CD4-positive, alpha-beta memory T cell (primary cell): Measurements from ENCODE around the gene RNF152. TPM values are rescaled to one million over a fixed set of nuclear protein-coding genes. Genes with fewer than 3 reads are reported as not detected.

Experiments
- CTCF ChIA-PET: fragments of 350-600 bp; sonication (Branson Sonifier 250); formaldehyde crosslinking; loops from one replicate; lab custom pipeline; 2021; ENCODE audit warnings: inconsistent platforms; ENCODE audit not compliant: partially characterized antibody; lab: Charles Lee
- POLR2A ChIA-PET: fragments of 350-600 bp; sonication (Branson Sonifier 250); formaldehyde crosslinking; loops from one replicate; lab custom pipeline; 2021; ENCODE audit not compliant: partially characterized antibody; lab: Charles Lee
- DNase-seq, 5 donors: peaks; one replicate each; pipeline versions ENCODE4 v3.0.0 to v3.0.0-alpha.2; 2020 to 2022; ENCODE audit warnings: mixed read lengths in 1 of 5
- H3K27ac ChIP-seq: one replicate; pipeline ENCODE4 v1.7.0; 2013; ENCODE audit warnings: low read depth, low read length
- H3K27me3 ChIP-seq: 2 replicates; pipeline ENCODE4 v1.7.0; 2013; ENCODE audit warnings: mild to moderate bottlenecking, low read length, moderate library complexity; ENCODE audit not compliant: insufficient read depth
- H3K36me3 ChIP-seq: 2 replicates; pipeline ENCODE4 v1.7.0; 2013; ENCODE audit warnings: mild to moderate bottlenecking, low read length, moderate library complexity; ENCODE audit not compliant: insufficient read depth
- H3K4me1 ChIP-seq: 2 replicates; pipeline ENCODE4 v1.7.0; 2013; ENCODE audit warnings: mild to moderate bottlenecking, low read length, moderate library complexity; ENCODE audit not compliant: insufficient read depth
- H3K4me3 ChIP-seq, 2 donors: one replicate each; pipeline ENCODE4 v1.7.0; 2013; ENCODE audit warnings: low read length in 2 of 2, mild to moderate bottlenecking in 1 of 2
- H3K9me3 ChIP-seq, 2 donors: one replicate each; pipeline ENCODE4 v1.7.0; 2013; ENCODE audit warnings: low read length in 2 of 2, control low read depth in 1 of 2; ENCODE audit not compliant: control insufficient read depth in 1 of 2
- H3K27ac Mint-ChIP-seq, 7 donors: one replicate each; pipeline ENCODE4 v1.8.0; 2020 to 2021; ENCODE audit warnings: mixed read lengths in 7 of 7, mild to moderate bottlenecking in 6 of 7, inconsistent platforms in 3 of 7, moderate library complexity in 3 of 7
- H3K27me3 Mint-ChIP-seq, 2 donors: one replicate each; pipeline ENCODE4 v1.8.0; 2020 to 2021; ENCODE audit warnings: mixed read lengths in 2 of 2
- H3K36me3 Mint-ChIP-seq, 2 donors: one replicate each; pipeline ENCODE4 v1.8.0; 2020 to 2021; ENCODE audit warnings: mixed read lengths in 2 of 2, inconsistent platforms in 1 of 2, mild to moderate bottlenecking in 1 of 2
- H3K4me1 Mint-ChIP-seq, 4 donors: one replicate each; pipeline ENCODE4 v1.8.0; 2020 to 2021; ENCODE audit warnings: mixed read lengths in 4 of 4, mild to moderate bottlenecking in 1 of 4
- H3K4me3 Mint-ChIP-seq, 8 donors: one replicate each; pipeline ENCODE4 v1.8.0; 2020 to 2021; ENCODE audit warnings: mixed read lengths in 8 of 8, mild to moderate bottlenecking in 7 of 8, moderate library complexity in 6 of 8, inconsistent platforms in 3 of 8
- H3K9me3 Mint-ChIP-seq, 8 donors: one replicate each; pipeline ENCODE4 v1.8.0; 2020 to 2021; ENCODE audit warnings: mixed read lengths in 8 of 8, mild to moderate bottlenecking in 5 of 8, inconsistent platforms in 3 of 8, moderate library complexity in 1 of 8
- intact Hi-C: fragments of 100-400 bp; cut with micrococcal nuclease; formaldehyde crosslinking; loops from one replicate; pipeline ENCODE4 v1.15.1; 2023
- polyA plus RNA-seq, 2 donors: library from polyadenylated mRNA; unstranded; fragments of 300-500 nt; fragmentation: Illumina TruSeq; gene quantifications; one replicate each; pipeline ENCODE4 v1.2.3, GENCODE V29; 2021
- total RNA-seq, 2 experiments: library from RNA; stranded (reverse); gene quantifications; one replicate each; pipeline ENCODE4 v1.2.3, GENCODE V29; 2021

RNF152 gene
- total and polyA plus RNA-seq, 4 experiments from 2014 or later = 0.06 to 0.20 TPM; not detected in 2

DNA sequence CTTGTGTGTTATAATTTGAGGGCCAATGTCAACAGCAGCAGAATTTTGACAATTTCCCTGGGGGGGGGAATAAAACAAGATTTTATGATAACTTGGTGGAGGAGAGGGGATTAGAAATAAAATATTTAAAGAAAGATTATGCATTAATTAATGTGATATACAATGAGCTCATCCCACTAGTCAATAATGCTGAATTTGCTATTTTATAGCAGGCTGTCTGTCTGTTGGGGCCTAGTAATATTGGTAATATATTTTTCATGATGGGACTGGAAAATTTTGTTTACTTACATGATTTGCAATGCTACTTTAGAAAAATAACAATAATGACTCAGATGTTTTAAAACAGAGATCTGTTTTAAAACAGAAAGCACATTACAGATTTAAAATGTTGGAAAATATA, 118.0 kb downstream of the RNF152 start:
- Histone ChIP-seq H3K4me1 (no peaks in the 10 kb centered on the region), H3K27ac (no peak overlapping the region), H3K9me3 (no peaks in the 10 kb centered on the region), H3K36me3 (no peaks in the 10 kb centered on the region), H3K27me3 (no peaks in the 10 kb centered on the region), H3K4me3 (no peak overlapping the region)
- Mint-ChIP-seq H3K4me3 (no peak overlapping the region), H3K9me3 (peaks cover 0 to 25% (median 21%) of the 10 kb centered on the region in 8 donors), H3K4me1 (no peaks in the 10 kb centered on the region), H3K27ac (no peak overlapping the region), H3K27me3 (peaks cover 0 to 4% of the 10 kb centered on the region in 2 donors), H3K36me3 (no peaks in the 10 kb centered on the region)
- no peak for DNase-seq
- intact Hi-C loops = no loop called here
- POLR2A ChIA-PET = no interaction called here
- CTCF ChIA-PET = interaction anchor here (1.1 to 1.4 kb wide), 2 partner anchors 17 to 47 kb away, joined by 3 read pairs; no protein-coding TSS in a partner anchor

DNA sequence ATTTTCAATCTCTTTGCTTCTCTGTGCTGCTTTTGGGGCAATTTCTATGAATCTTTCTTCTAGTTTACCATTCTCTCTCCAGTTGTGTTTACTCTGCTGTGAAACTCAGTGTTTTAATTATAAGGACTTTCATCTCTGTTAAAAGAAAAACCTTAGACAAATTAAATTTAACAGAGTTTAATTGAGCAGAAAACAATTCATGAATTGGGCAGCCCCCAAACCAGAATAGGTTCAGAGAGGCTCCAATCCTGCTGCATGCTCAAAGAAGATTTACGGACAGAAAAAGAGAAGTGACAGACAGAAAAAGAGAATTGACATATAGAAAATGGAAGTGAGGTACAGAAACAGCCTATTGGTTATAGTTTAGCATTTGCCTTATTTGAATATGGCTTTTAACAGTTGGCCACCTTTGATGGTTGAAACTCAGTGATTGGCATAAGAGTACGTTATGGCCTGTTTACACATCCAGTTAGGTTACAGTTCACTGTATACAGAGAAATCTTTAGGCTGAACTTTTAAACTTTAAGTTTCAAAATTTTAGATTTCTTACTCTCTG, 120.4 kb downstream of the RNF152 start:
- H3K4me3 Mint-ChIP-seq = no peak overlapping the region
- H3K4me3 ChIP-seq = no peak overlapping the region
- peaks cover 1% of the 10 kb centered on the region in 2 donors for H3K27me3 Mint-ChIP-seq
- H3K27me3 ChIP-seq = no peaks in the 10 kb centered on the region
- no peak for DNase-seq
- peaks cover 0 to 24% (median 14%) of the 10 kb centered on the region in 8 donors for H3K9me3 Mint-ChIP-seq
- intact Hi-C loops = no loop called here
- H3K36me3 Mint-ChIP-seq = no peaks in the 10 kb centered on the region
- no peaks in the 10 kb centered on the region for H3K36me3 ChIP-seq
- no peaks in the 10 kb centered on the region for H3K9me3 ChIP-seq
- H3K4me1 ChIP-seq = no peaks in the 10 kb centered on the region
- no peaks in the 10 kb centered on the region for H3K4me1 Mint-ChIP-seq
- H3K27ac Mint-ChIP-seq = no peak overlapping the region
- no peak overlapping the region for H3K27ac ChIP-seq
- ChIA-PET POLR2A (no interaction called here), CTCF (no interaction called here)

DNA sequence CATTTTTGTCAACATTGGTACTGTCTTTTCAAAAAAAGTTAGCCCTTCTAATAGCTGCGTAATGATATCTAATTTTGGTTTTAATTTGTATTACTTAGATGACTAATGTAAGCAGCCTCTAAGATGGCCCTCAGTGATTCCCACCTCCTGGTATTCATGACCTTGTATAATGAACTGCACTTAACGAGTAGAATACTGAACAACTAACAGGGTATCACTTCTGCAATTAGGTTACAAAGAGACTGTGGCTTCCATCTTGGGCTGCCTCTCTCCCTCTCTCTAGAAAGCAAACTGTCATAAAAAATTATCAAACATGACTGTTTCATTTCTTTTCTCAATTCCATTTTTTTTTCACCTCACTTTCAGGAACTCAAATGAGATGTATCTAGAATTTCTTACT, 120.9 kb downstream of the RNF152 start:
- Histone ChIP-seq H3K27me3 (no peaks in the 10 kb centered on the region), H3K27ac (no peak overlapping the region), H3K4me3 (no peak overlapping the region), H3K9me3 (no peaks in the 10 kb centered on the region), H3K36me3 (no peaks in the 10 kb centered on the region), H3K4me1 (no peaks in the 10 kb centered on the region)
- no peaks in the 10 kb centered on the region for H3K4me1 Mint-ChIP-seq
- peaks cover 0 to 22% (median 14%) of the 10 kb centered on the region in 8 donors for H3K9me3 Mint-ChIP-seq
- no peaks in the 10 kb centered on the region for H3K36me3 Mint-ChIP-seq
- no peak for DNase-seq
- ChIA-PET CTCF (no interaction called here), POLR2A (no interaction called here)
- no peak overlapping the region for H3K27ac Mint-ChIP-seq
- no peak overlapping the region for H3K4me3 Mint-ChIP-seq
- peaks cover 1% of the 10 kb centered on the region in 2 donors for H3K27me3 Mint-ChIP-seq
- intact Hi-C loops = no loop called here

DNA sequence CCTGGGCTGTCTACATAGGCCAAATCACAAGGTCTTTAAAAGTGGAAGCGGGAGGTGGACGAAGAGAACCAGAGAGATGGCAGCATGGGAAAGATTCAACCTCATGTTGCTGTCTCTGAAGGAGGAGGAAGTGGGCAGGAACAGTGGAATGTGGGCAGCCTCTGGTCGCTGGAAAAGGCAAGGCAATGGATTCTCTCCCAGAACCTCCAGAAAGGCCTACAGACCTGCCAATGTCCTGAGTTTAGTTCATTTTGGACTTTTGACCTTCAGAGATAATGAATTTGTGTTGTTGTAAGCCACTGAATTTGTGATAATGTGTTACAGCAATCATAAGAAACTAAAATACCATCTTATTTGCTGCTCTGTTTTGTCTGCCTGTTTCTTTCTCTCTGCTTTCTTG, 122.5 kb downstream of the RNF152 start:
- peaks cover 0 to 1% (median under 1%) of the 10 kb centered on the region in 4 donors for H3K4me1 Mint-ChIP-seq
- H3K4me3 Mint-ChIP-seq = no peak overlapping the region
- intact Hi-C loops = no loop called here
- ChIA-PET POLR2A (no interaction called here), CTCF (no interaction called here)
- DNase-seq = no peak
- no peak overlapping the region for H3K4me3 ChIP-seq
- no peaks in the 10 kb centered on the region for H3K27me3 ChIP-seq
- no peak overlapping the region for H3K27ac ChIP-seq
- no peaks in the 10 kb centered on the region for H3K4me1 ChIP-seq
- no peaks in the 10 kb centered on the region for H3K36me3 ChIP-seq
- H3K9me3 Mint-ChIP-seq = peaks cover 0 to 8% (median 3%) of the 10 kb centered on the region in 8 donors
- H3K9me3 ChIP-seq = no peaks in the 10 kb centered on the region
- H3K27ac Mint-ChIP-seq = no peak overlapping the region
- no peaks in the 10 kb centered on the region for H3K36me3 Mint-ChIP-seq
- peaks cover 1% of the 10 kb centered on the region in 2 donors for H3K27me3 Mint-ChIP-seq

- Mint-ChIP-seq H3K4me3 (no peak overlapping the region), H3K9me3 (peaks cover 0 to 2% (median 0%) of the 10 kb centered on the region in 8 donors), H3K27ac (no peak overlapping the region), H3K4me1 (peaks cover 6 to 12% (median 10%) of the 10 kb centered on the region in 4 donors), H3K36me3 (no peaks in the 10 kb centered on the region), H3K27me3 (peaks cover 1% of the 10 kb centered on the region in 2 donors)
- DNase-seq = no peak
- ChIA-PET POLR2A (no interaction called here), CTCF (no interaction called here)
- H3K36me3 ChIP-seq = no peaks in the 10 kb centered on the region
- intact Hi-C loops = no loop called here
- no peak overlapping the region for H3K4me3 ChIP-seq
- H3K27me3 ChIP-seq = no peaks in the 10 kb centered on the region
- H3K4me1 ChIP-seq = peaks cover 7% of the 10 kb centered on the region
- no peak overlapping the region for H3K27ac ChIP-seq
- H3K9me3 ChIP-seq = no peaks in the 10 kb centered on the region
These were observed 126.4 kb downstream of the RNF152 start for GRCh38 chr18:61766266-61766884.

DNA sequence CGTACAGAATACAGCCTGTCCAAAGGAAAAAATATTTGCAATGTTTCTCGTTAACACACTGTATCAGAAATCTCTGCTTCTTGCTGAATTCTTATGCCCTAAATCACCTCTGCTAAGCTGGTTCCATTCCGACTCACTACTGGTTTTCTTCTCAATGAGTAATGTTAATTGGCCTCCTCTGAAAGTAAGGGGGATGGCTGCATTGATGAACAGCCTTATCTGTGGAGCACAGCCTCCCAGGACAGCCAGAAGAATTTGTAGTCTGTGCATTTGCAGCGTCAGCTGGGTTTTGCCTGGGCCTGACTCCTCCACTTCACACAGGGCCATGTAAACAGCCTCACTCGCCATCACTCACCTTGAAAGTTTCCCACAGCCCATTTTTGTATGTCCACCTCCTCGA, 127.7 kb downstream of the RNF152 start:
- Histone ChIP-seq H3K36me3 (no peaks in the 10 kb centered on the region), H3K27me3 (no peaks in the 10 kb centered on the region), H3K4me1 (peaks cover 7% of the 10 kb centered on the region), H3K27ac (no peak overlapping the region), H3K9me3 (no peaks in the 10 kb centered on the region), H3K4me3 (no peak overlapping the region)
- peaks cover 6 to 12% (median 10%) of the 10 kb centered on the region in 4 donors for H3K4me1 Mint-ChIP-seq
- no peak overlapping the region for H3K4me3 Mint-ChIP-seq
- no peak for DNase-seq
- ChIA-PET POLR2A (no interaction called here), CTCF (no interaction called here)
- peaks cover 0 to 1% of the 10 kb centered on the region in 2 donors for H3K27me3 Mint-ChIP-seq
- H3K9me3 Mint-ChIP-seq = peaks cover 0 to 2% (median 0%) of the 10 kb centered on the region in 8 donors
- H3K36me3 Mint-ChIP-seq = no peaks in the 10 kb centered on the region
- H3K27ac Mint-ChIP-seq = peak overlapping the region in 1 of 7 donors; percentile 5
- intact Hi-C loops = no loop called here

- Histone ChIP-seq H3K4me3 (no peak overlapping the region), H3K4me1 (peaks cover 7% of the 10 kb centered on the region), H3K9me3 (no peaks in the 10 kb centered on the region), H3K27me3 (no peaks in the 10 kb centered on the region), H3K27ac (no peak overlapping the region), H3K36me3 (no peaks in the 10 kb centered on the region)
- POLR2A ChIA-PET = no interaction called here
- CTCF ChIA-PET = no interaction called here
- H3K27me3 Mint-ChIP-seq = peaks cover 0 to 1% of the 10 kb centered on the region in 2 donors
- intact Hi-C loops = no loop called here
- peak overlapping the region in 1 of 8 donors; percentile 0 for H3K4me3 Mint-ChIP-seq
- peak overlapping the region in 1 of 7 donors; percentile 30 for H3K27ac Mint-ChIP-seq
- peaks cover 6 to 12% (median 10%) of the 10 kb centered on the region in 4 donors for H3K4me1 Mint-ChIP-seq
- H3K9me3 Mint-ChIP-seq = peaks cover 0 to 2% (median 0%) of the 10 kb centered on the region in 8 donors
- peak in 4 of 5 donors; percentile 13 to 25 (median 18) for DNase-seq
- no peaks in the 10 kb centered on the region for H3K36me3 Mint-ChIP-seq
These were observed 128.4 kb downstream of the RNF152 start for GRCh38 chr18:61764381-61764780.
